ENCODE measurements around the gene TBC1D4. TPM values are rescaled to one million over a fixed set of nuclear protein-coding genes. Genes with fewer than 3 reads are reported as not detected.
"Not testable (repeated sequence)": the region's sequence is repeated elsewhere in the genome, so short reads cannot be mapped to it uniquely, and the experiment has no call there.

Gene TBC1D4
- total RNA-seq, 1 experiment from 2014 or later: 19.5 TPM

- Histone ChIP-seq H3K4me1 (replicated peaks; ENCODE audit: insufficient read depth) (no peaks in the 10 kb centered on the region), H2AFZ (no peak overlapping the region), H3F3A (ENCODE audit: insufficient read depth, low read depth) (no peaks in the 10 kb centered on the region), H3K27ac (no peak overlapping the region), H3K27me3 (ENCODE audit: insufficient read depth, low read depth) (no peaks in the 10 kb centered on the region), H3K36me3 (ENCODE audit: low read depth) (no peaks in the 10 kb centered on the region), H3K9me2 (ENCODE audit: insufficient read depth) (no peaks in the 10 kb centered on the region), H4K20me1 (ENCODE audit: insufficient read depth) (no peaks in the 10 kb centered on the region), H3K4me3 (no peak overlapping the region), H3K4me2 (no peak overlapping the region), H3K79me2 (ENCODE audit: low read depth) (no peaks in the 10 kb centered on the region), H3K9me3 (ENCODE audit: insufficient read depth, low read depth) (no peaks in the 10 kb centered on the region)
- no peak for TF ChIP-seq CTCF (conservative IDR thresholded peaks at IDR 0.05)
- TF ChIP-seq EZH2 (IDR thresholded peaks at IDR 0.05; ENCODE audit: low read depth): no peak
- POLR2A ChIA-PET (ENCODE audit: unreplicated experiment): no interaction called here
- intact Hi-C loops (cut with micrococcal nuclease; ENCODE audit: unreplicated experiment): no loop called here
- BruUV-seq (replicated peaks): no TSS peak
- CTCF ChIA-PET: no interaction called here
- no peak for DNase-seq
Observed at GRCh38 chr13:75271846-75272245, 210.1 kb downstream of the TBC1D4 start.

GRCh38 chr13:75268481-75268880, 213.5 kb downstream of the TBC1D4 start:
- H3K4me3 ChIP-seq; CTCF ChIA-PET; H3K4me1 ChIP-seq (replicated peaks; ENCODE audit: insufficient read depth); H2AFZ ChIP-seq; POLR2A ChIA-PET (ENCODE audit: unreplicated experiment); H3K9me2 ChIP-seq (ENCODE audit: insufficient read depth); H3K4me2 ChIP-seq; BruUV-seq (replicated peaks); DNase-seq; H3K27ac ChIP-seq; H3K9me3 ChIP-seq (ENCODE audit: insufficient read depth, low read depth); H3F3A ChIP-seq (ENCODE audit: insufficient read depth, low read depth); intact Hi-C loops (cut with micrococcal nuclease; ENCODE audit: unreplicated experiment); H3K27me3 ChIP-seq (ENCODE audit: insufficient read depth, low read depth); H3K79me2 ChIP-seq (ENCODE audit: low read depth); H4K20me1 ChIP-seq (ENCODE audit: insufficient read depth); H3K36me3 ChIP-seq (ENCODE audit: low read depth): not testable (repeated sequence)

- H3K4me1 ChIP-seq (replicated peaks; ENCODE audit: insufficient read depth): no peaks in the 10 kb centered on the region
- no peak overlapping the region for H3K4me3 ChIP-seq
- no peaks in the 10 kb centered on the region for H3K36me3 ChIP-seq (ENCODE audit: low read depth)
- no peak overlapping the region for H2AFZ ChIP-seq
- H4K20me1 ChIP-seq (ENCODE audit: insufficient read depth): no peaks in the 10 kb centered on the region
- TF ChIP-seq CTCF (conservative IDR thresholded peaks at IDR 0.05) (no peak), EZH2 (IDR thresholded peaks at IDR 0.05; ENCODE audit: low read depth) (no peak)
- BruUV-seq (replicated peaks): no TSS peak
- H3K4me2 ChIP-seq: no peak overlapping the region
- no peaks in the 10 kb centered on the region for H3K79me2 ChIP-seq (ENCODE audit: low read depth)
- H3K9me3 ChIP-seq (ENCODE audit: insufficient read depth, low read depth): no peaks in the 10 kb centered on the region
- intact Hi-C loops (cut with micrococcal nuclease; ENCODE audit: unreplicated experiment): no loop called here
- no peaks in the 10 kb centered on the region; the same call in 1 of the 2 replicates for H3K9me2 ChIP-seq (ENCODE audit: insufficient read depth)
- no peaks in the 10 kb centered on the region for H3F3A ChIP-seq (ENCODE audit: insufficient read depth, low read depth)
- no peak for DNase-seq
- ChIA-PET CTCF (no interaction called here), POLR2A (ENCODE audit: unreplicated experiment) (interaction anchor here (0.6 kb wide), 1 partner anchor 1137 kb away, joined by 3 read pairs; no protein-coding TSS in a partner anchor)
- no peaks in the 10 kb centered on the region for H3K27me3 ChIP-seq (ENCODE audit: insufficient read depth, low read depth)
- H3K27ac ChIP-seq: no peak overlapping the region
Observed at GRCh38 chr13:75264611-75265010, 217.4 kb downstream of the TBC1D4 start.

DNA sequence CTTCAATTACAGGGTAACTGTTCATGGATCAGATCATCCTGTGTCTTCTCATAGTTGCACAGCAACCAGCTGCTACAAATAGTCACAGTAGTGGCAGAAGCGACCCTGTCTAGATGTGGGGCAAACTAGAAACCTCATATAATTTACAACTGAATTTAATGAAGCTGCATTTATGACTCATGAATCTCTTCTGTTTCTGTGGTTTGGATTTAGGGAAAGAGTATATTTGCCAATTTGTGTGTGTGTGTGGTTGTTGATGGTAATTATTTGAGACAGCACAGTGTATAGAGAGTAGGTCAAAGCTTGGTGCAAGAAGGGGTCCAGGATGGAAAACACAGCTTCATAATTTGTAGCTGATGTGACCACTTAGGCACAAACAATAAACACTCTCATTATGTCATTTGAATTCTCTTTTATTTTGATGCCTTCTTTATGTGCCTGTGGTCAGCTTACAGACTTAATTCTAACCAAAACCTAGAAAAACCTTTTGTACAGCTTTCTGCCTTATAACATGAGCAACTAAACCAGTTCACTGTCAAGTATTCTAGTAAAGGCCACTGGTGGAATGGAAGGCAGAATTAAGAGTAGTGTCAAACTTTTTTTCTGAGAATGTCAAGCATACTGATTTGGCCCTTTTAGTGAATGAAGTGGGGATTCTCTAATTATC, 218.1 kb downstream of the TBC1D4 start:
- Histone ChIP-seq H3K79me2 (ENCODE audit: low read depth) (no peaks in the 10 kb centered on the region), H3K9me3 (ENCODE audit: insufficient read depth, low read depth) (no peaks in the 10 kb centered on the region), H3K4me3 (no peak overlapping the region), H3K27ac (no peak overlapping the region), H3K36me3 (ENCODE audit: low read depth) (no peaks in the 10 kb centered on the region), H3F3A (ENCODE audit: insufficient read depth, low read depth) (no peaks in the 10 kb centered on the region), H3K4me2 (no peak overlapping the region), H3K9me2 (ENCODE audit: insufficient read depth) (no peaks in the 10 kb centered on the region; the same call in 1 of the 2 replicates), H3K4me1 (replicated peaks; ENCODE audit: insufficient read depth) (no peaks in the 10 kb centered on the region), H2AFZ (no peak overlapping the region), H4K20me1 (ENCODE audit: insufficient read depth) (no peaks in the 10 kb centered on the region), H3K27me3 (ENCODE audit: insufficient read depth, low read depth) (no peaks in the 10 kb centered on the region)
- no peak for TF ChIP-seq EZH2 (IDR thresholded peaks at IDR 0.05; ENCODE audit: low read depth)
- TF ChIP-seq CTCF (conservative IDR thresholded peaks at IDR 0.05): no peak
- POLR2A ChIA-PET (ENCODE audit: unreplicated experiment): interaction anchor here (0.7 kb wide), 1 partner anchor 218 kb away, joined by 4 read pairs; the partner anchor contains the start of gene TBC1D4
- no peak for DNase-seq
- CTCF ChIA-PET: no interaction called here
- BruUV-seq (replicated peaks): no TSS peak
- intact Hi-C loops (cut with micrococcal nuclease; ENCODE audit: unreplicated experiment): no loop called here
